HCT116 (cell line): ENCODE measurements around the gene SNX20. TPM values are rescaled to one million over a fixed set of nuclear protein-coding genes. Genes with fewer than 3 reads are reported as not detected.

Experiments
- ATAC-seq: fragments of 200-7000 bp; cut with Tn5 transposase; 2 replicates; pipeline ENCODE4 v1.9.1; 2020; ENCODE audit warnings: mild to moderate bottlenecking, moderate library complexity
- BruUV-seq: library from RNA; stranded (reverse); fragments of 400-500 nt; replicated peaks from 2 replicates; lab custom pipeline; 2021; lab: Mats Ljungman, UMichigan
- CTCF ChIA-PET: fragments of 300-600 bp; sonication (Branson Sonifier 250); formaldehyde crosslinking; loops from one replicate; lab custom pipeline; 2021; ENCODE audit warnings: antibody characterized with exemption; lab: Charles Lee
- POLR2A ChIA-PET: fragments of 300-600, 350-600 bp; sonication (Branson Sonifier 250); formaldehyde crosslinking; loops from one replicate; lab custom pipeline; 2021; ENCODE audit warnings: antibody characterized with exemption; lab: Charles Lee
- RAD21 ChIA-PET, 2 experiments: fragments of 300-600 bp; sonication (Branson Sonifier 250); formaldehyde crosslinking; loops; one replicate each; lab custom pipeline; 2023; ENCODE audit warnings: low total read pairs in 2 of 2; ENCODE audit not compliant: uncharacterized antibody in 2 of 2, unreplicated experiment in 2 of 2, low non-redundant PET in 1 of 2; lab: Charles Lee
- DNase-seq: peaks from one replicate; pipeline ENCODE4 v3.0.0-alpha.2; 2010; ENCODE audit warnings: low read depth, low spot score
- H2AFZ ChIP-seq: fragments of 200-600 bp; shearing (Covaris generic), sonication (generic); 2 replicates; pipeline ENCODE4 v1.6.1; 2017; ENCODE audit warnings: low read depth, mixed run types, mixed read lengths, antibody characterized with exemption, low read length; ENCODE audit not compliant: poor library complexity, severe bottlenecking
- H3K27ac ChIP-seq: 2 replicates; pipeline ENCODE4 v1.5.1; 2012; ENCODE audit warnings: low read depth, low read length
- H3K27me3 ChIP-seq: fragments of 200-600 bp; sonication (generic); 2 replicates; pipeline ENCODE4 v1.6.1; 2016; ENCODE audit warnings: mixed run types, low read length, mixed read lengths; ENCODE audit not compliant: insufficient read depth
- H3K36me3 ChIP-seq, 2 experiments: fragments of 200-500 bp in 1 of 2; fragments of 200-600 bp in 1 of 2; sonication (Bioruptor generic) in 1 of 2; sonication (generic) in 1 of 2; 2 replicates each; pipeline versions ENCODE4 v1.5.1 to v1.6.1; 2014 to 2016; ENCODE audit warnings: low read length in 2 of 2, inconsistent platforms in 1 of 2, mixed read lengths in 1 of 2, mixed run types in 1 of 2; ENCODE audit not compliant: insufficient read depth in 2 of 2, control insufficient read depth in 1 of 2
- H3K4me1 ChIP-seq, 2 experiments: fragments of 200-600 bp in 1 of 2; sonication (generic) in 1 of 2; 2 replicates each; pipeline versions ENCODE4 v1.5.1 to v1.6.1; 2012 to 2017; ENCODE audit warnings: low read length in 2 of 2, inconsistent platforms in 1 of 2, mild to moderate bottlenecking in 1 of 2, mixed read lengths in 1 of 2, mixed run types in 1 of 2, moderate library complexity in 1 of 2; ENCODE audit not compliant: insufficient read depth in 2 of 2, control insufficient read depth in 1 of 2
- H3K4me2 ChIP-seq: fragments of 200-600 bp; sonication (generic); 2 replicates; pipeline ENCODE4 v1.6.1; 2017; ENCODE audit warnings: mixed run types, low read length, mixed read lengths
- H3K4me3 ChIP-seq, 2 experiments: fragments of 200-600 bp in 1 of 2; sonication (generic) in 1 of 2; replicated peaks in 1 of 2; 2 replicates each; pipeline ENCODE4 v1.5.1; 2011 to 2016; ENCODE audit warnings: low read length in 2 of 2, control low read depth in 1 of 2, low read depth in 1 of 2, mild to moderate bottlenecking in 1 of 2, mixed read lengths in 1 of 2, mixed run types in 1 of 2
- H3K79me2 ChIP-seq: fragments of 200-600 bp; sonication (generic); 2 replicates; pipeline ENCODE4 v1.6.1; 2017; ENCODE audit warnings: mild to moderate bottlenecking, mixed run types, low read length, moderate library complexity, mixed read lengths; ENCODE audit not compliant: insufficient read depth
- H3K9ac ChIP-seq: fragments of 200-600 bp; sonication (generic); 2 replicates; pipeline ENCODE4 v1.6.1; 2016; ENCODE audit warnings: low read length, mixed read lengths
- H3K9me2 ChIP-seq: fragments of 200-600 bp; sonication (generic), shearing (Covaris generic); 2 replicates; pipeline ENCODE4 v1.6.1; 2017; ENCODE audit warnings: mixed run types, mild to moderate bottlenecking, moderate library complexity; ENCODE audit not compliant: insufficient read depth
- H3K9me3 ChIP-seq, 2 experiments: fragments of 200-500 bp in 1 of 2; fragments of 200-600 bp in 1 of 2; sonication (Bioruptor generic) in 1 of 2; sonication (generic) in 1 of 2; 2 replicates each; pipeline ENCODE4 v1.6.1; 2014 to 2017; ENCODE audit warnings: low read length in 2 of 2, mixed read lengths in 2 of 2, inconsistent platforms in 1 of 2, low read depth in 1 of 2, mild to moderate bottlenecking in 1 of 2, mixed run types in 1 of 2, moderate library complexity in 1 of 2; ENCODE audit not compliant: control insufficient read depth in 1 of 2, insufficient read depth in 1 of 2
- H4K20me1 ChIP-seq: fragments of 200-600 bp; sonication (generic), shearing (Covaris generic); 2 replicates; pipeline ENCODE4 v1.6.1; 2017; ENCODE audit warnings: mixed run types, mild to moderate bottlenecking, moderate library complexity; ENCODE audit not compliant: insufficient read depth
- EGR1 ChIP-seq: IDR thresholded peaks from 2 replicates; pipeline ENCODE4 v1.6.1; 2012; ENCODE audit warnings: low read depth
- EZH2 ChIP-seq: fragments of 200-600 bp; sonication (generic); IDR thresholded peaks from 2 replicates; pipeline ENCODE4 v1.6.1; 2017; ENCODE audit warnings: antibody characterized with exemption, mixed run types
- EZH2phosphoT487 ChIP-seq: fragments of 200-600 bp; IDR thresholded peaks from 2 replicates; pipeline ENCODE4 v1.6.1; 2018; ENCODE audit warnings: antibody characterized with exemption, borderline replicate concordance
- JUND ChIP-seq: IDR thresholded peaks from 2 replicates; pipeline ENCODE4 v1.6.1; 2012
- MAX ChIP-seq: IDR thresholded peaks from 2 replicates; pipeline ENCODE4 v1.6.1; 2012
- POLR2A ChIP-seq: IDR thresholded peaks from 2 replicates; pipeline ENCODE4 v1.7.0; 2011; ENCODE audit warnings: borderline replicate concordance; ENCODE audit not compliant: insufficient read depth, insufficient read length; ENCODE audit errors: extremely low read depth
- POLR2AphosphoS5 ChIP-seq: IDR thresholded peaks from 2 replicates; pipeline ENCODE4 v1.6.1; 2011; ENCODE audit warnings: mild to moderate bottlenecking, low read depth, low read length, moderate library complexity
- REST ChIP-seq: IDR thresholded peaks from 2 replicates; pipeline ENCODE4 v1.6.1; 2012; ENCODE audit warnings: low read depth
- TCF7L2 ChIP-seq: IDR thresholded peaks from 2 replicates; pipeline ENCODE4 v1.7.0; 2011; ENCODE audit warnings: borderline replicate concordance, inconsistent platforms; ENCODE audit not compliant: insufficient read depth, insufficient read length; ENCODE audit errors: extremely low read depth
- intact Hi-C: fragments of 100-400 bp; cut with micrococcal nuclease; formaldehyde crosslinking; loops from 2 replicates; pipeline ENCODE4 v1.10.0; 2022
- total RNA-seq: library from RNA; stranded (reverse); gene quantifications from one replicate; pipeline ENCODE4 v1.2.1, GENCODE V29; 2021; ENCODE audit not compliant: unreplicated experiment

Gene SNX20
- total RNA-seq, 1 experiment from 2014 or later = 0.07 TPM

- no peak for ATAC-seq
Measured at GRCh38 chr16:50666658-50667496, 14.2 kb downstream of the SNX20 start.

More at GRCh38 chr16:50666658-50667496, 14.2 kb downstream of the SNX20 start:
- no peak for DNase-seq
- Histone ChIP-seq H3K36me3 (no peaks in the 10 kb centered on the region), H3K4me1 (peaks cover 0 to 5% of the 10 kb centered on the region in 2 experiments; a peak in 1 of 4 replicates), H3K27me3 (no peaks in the 10 kb centered on the region), H4K20me1 (no peaks in the 10 kb centered on the region), H3K4me3 (no peak overlapping the region), H3K27ac (no peak overlapping the region), H3K9me3 (peaks cover 7 to 10% of the 10 kb centered on the region in 2 experiments; a peak in 2 of 4 replicates), H3K9me2 (no peaks in the 10 kb centered on the region), H3K9ac (no peak overlapping the region), H3K4me2 (no peak overlapping the region), H3K79me2 (no peaks in the 10 kb centered on the region), H2AFZ (no peak overlapping the region)
- intact Hi-C loops = loop anchor here (5.0 kb wide), 2 partner anchors 345 to 455 kb away; no protein-coding TSS in a partner anchor
- no TSS peak for BruUV-seq
- ChIA-PET POLR2A (no interaction called here), CTCF (interaction anchor here (1.7 to 4.5 kb wide), 3 partner anchors 25 to 292 kb away, joined by 5 to 62 read pairs (median 28); no protein-coding TSS in a partner anchor), RAD21 (interaction anchor here in 1 of 2 experiments (2.1 kb wide), 1 partner anchor 139 kb away, joined by 5 read pairs; no protein-coding TSS in a partner anchor)
- TF ChIP-seq EZH2 (no peak), REST (no peak), TCF7L2 (no peak), MAX (no peak), EGR1 (no peak), JUND (no peak), POLR2AphosphoS5 (no peak), POLR2A (no peak), EZH2phosphoT487 (no peak)
